ENCODE data around the gene CDKN2A.
"Not testable (repeated sequence)": the region's sequence is repeated elsewhere in the genome, so short reads cannot be mapped to it uniquely, and the experiment has no call there.

The CDKN2A gene

GRCh38 chr9:21982391-21982790, 11.8 kb downstream of the CDKN2A start:
- no peak for DNase-seq

- no peak for DNase-seq
Observed at GRCh38 chr9:21976334-21976875, 17.8 kb downstream of the CDKN2A start.

GRCh38 chr9:21974722-21975409, 19.3 kb downstream of the CDKN2A start:
- DNase-seq = no peak

GRCh38 chr9:21974343-21974721, 19.9 kb downstream of the CDKN2A start:
- no peak for DNase-seq

GRCh38 chr9:21972361-21972760, 21.8 kb downstream of the CDKN2A start:
- no peak for DNase-seq

GRCh38 chr9:21970800-21971640, 23.2 kb downstream of the CDKN2A start:
- no peak for DNase-seq

GRCh38 chr9:21969951-21970799, 24.0 kb downstream of the CDKN2A start:
- DNase-seq = no peak

GRCh38 chr9:21969011-21969940, 24.9 kb downstream of the CDKN2A start:
- DNase-seq = no peak

- DNase-seq = no peak
Observed at GRCh38 chr9:21968331-21969010, 25.7 kb downstream of the CDKN2A start.

- no peak for DNase-seq
Observed at GRCh38 chr9:21967702-21968101, 26.5 kb downstream of the CDKN2A start.

GRCh38 chr9:21967169-21967568, 27.0 kb downstream of the CDKN2A start:
- DNase-seq = no peak

GRCh38 chr9:21966140-21966851, 27.9 kb downstream of the CDKN2A start:
- no peak for DNase-seq

GRCh38 chr9:21965401-21965951, 28.7 kb downstream of the CDKN2A start:
- DNase-seq = peak; percentile 71

GRCh38 chr9:21964925-21965385, 29.2 kb downstream of the CDKN2A start:
- DNase-seq = no peak

- DNase-seq = no peak
Observed at GRCh38 chr9:21961569-21961968, 32.6 kb downstream of the CDKN2A start.

- not testable (repeated sequence) for DNase-seq
Observed at GRCh38 chr9:21959268-21959667, 34.9 kb downstream of the CDKN2A start.

- DNase-seq = no peak
Observed at GRCh38 chr9:21958833-21959232, 35.4 kb downstream of the CDKN2A start.

- no peak for DNase-seq
Observed at GRCh38 chr9:21945606-21946005, 48.6 kb downstream of the CDKN2A start.

- no peak for DNase-seq
Observed at GRCh38 chr9:21943464-21943863, 50.7 kb downstream of the CDKN2A start.
